ENCODE results near the gene VPS13D.

GRCh38 chr1:12258272-12258671 lies 28.4 kb downstream of the VPS13D start:
- no peak for TF ChIP-seq YY1 (IDR thresholded peaks at IDR 0.05; ENCODE audit: extremely low read depth, insufficient replicate concordance, low read depth, low read length)
- no peak for TF ChIP-seq POLR2A (IDR thresholded peaks at IDR 0.05; ENCODE audit: borderline replicate concordance, extremely low read depth, insufficient read depth, insufficient read length)

Data from HCT116 (cell line).